ENCODE data around the gene MRTFA.

The MRTFA gene

DNA sequence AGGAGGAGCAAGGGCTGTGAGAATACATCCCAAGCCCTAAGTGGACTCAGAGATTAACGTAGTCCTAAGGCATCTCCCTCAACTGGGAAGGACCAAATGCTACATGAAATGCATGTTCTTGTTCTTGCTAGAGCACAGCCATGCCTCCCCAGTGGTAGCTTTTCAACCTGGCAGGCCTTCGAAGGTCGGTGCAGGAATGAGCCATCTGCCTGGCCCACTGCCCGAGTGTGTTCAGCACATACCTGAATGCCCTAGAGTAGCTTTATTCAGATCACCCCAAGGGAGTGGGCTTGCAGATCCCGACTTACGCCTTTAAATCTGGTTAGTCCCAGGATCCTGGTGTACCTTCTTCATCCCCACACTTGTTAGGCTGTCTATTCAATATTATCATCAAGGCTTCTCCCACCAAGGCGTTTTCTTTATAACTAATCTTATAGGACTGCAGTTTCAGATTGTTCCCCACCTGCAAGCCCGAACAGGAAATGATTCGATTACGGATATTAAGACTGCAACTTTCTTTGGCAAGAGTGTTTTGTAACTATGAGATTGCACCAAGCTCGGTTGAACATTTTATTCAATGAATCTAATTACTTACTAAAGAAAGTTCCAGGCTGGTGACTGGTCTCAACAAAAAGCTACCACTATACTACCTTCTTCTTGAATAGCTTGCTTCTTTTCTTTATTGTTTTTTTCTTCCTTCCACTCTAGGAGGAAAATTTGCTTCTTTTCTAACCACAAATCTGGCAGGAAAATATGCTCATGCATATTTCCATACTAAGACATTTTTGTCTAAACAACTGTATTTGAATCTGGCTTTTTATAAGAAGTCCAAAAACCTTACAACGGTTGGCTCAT is 150.5 kb downstream of the MRTFA start:
- Histone ChIP-seq H3K36me3 (ENCODE audit: control insufficient read depth in 1 of 2, insufficient read depth in 2 of 2, low read length in 2 of 2) (peaks cover 0 to 4% of the 10 kb centered on the region in 2 donors), H3K4me3 (ENCODE audit: low read depth in 1 of 2, low read length in 2 of 2) (no peak overlapping the region), H3K27ac (ENCODE audit: low read depth, low read length) (no peak overlapping the region), H3K9ac (ENCODE audit: low read depth in 1 of 2, low read length in 2 of 2) (no peak overlapping the region), H3K9me3 (ENCODE audit: control insufficient read depth in 1 of 2, low read length in 2 of 2) (no peaks in the 10 kb centered on the region), H3K27me3 (ENCODE audit: control insufficient read depth in 1 of 2, insufficient read depth in 2 of 2, low read length in 2 of 2) (no peaks in the 10 kb centered on the region), H3K4me1 (ENCODE audit: control insufficient read depth in 1 of 2, insufficient read depth in 2 of 2, low read length in 2 of 2) (peaks cover 0 to 12% of the 10 kb centered on the region in 2 donors)

DNA sequence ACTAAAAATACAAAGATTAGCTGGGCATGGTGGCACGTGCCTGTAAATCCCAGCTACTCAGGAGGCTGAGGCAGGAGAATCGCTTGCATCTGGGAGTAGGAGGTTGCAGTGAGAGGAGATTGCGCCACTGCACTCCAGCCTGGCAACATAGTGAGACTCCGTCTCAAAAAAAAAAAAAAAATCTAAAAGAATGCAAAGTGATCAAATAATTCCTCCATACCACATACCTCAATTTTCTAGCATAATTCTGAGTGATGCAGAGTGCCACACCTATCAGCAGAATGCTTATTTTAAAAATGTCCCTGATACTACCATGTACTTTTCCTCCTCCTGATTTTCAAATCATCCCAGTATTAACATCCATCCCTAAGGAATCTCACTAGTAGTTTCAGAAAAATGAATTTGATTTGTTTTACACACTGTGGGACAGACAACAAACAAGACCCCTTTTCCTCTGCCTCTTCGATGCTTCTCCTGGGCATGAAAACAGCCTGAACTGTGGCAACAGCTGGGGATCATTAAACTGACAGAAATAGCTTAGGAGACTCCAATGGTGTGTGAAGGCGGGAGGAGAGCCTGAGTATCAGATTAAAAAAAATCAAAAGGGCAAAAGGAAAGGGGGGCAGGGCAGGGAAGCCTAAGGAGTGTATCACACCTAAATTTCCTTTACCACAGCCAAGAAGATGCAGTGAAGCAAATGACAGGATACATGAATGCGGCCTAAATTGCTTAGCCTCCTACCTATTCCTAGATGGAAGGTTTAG is 151.4 kb downstream of the MRTFA start:
- no peaks in the 10 kb centered on the region for H3K9me3 ChIP-seq (ENCODE audit: control insufficient read depth in 1 of 2, low read length in 2 of 2)
- H3K27ac ChIP-seq (ENCODE audit: low read depth, low read length) = no peak overlapping the region
- peaks cover 0 to 4% of the 10 kb centered on the region in 2 donors for H3K36me3 ChIP-seq (ENCODE audit: control insufficient read depth in 1 of 2, insufficient read depth in 2 of 2, low read length in 2 of 2)
- peaks cover 0 to 10% of the 10 kb centered on the region in 2 donors for H3K4me1 ChIP-seq (ENCODE audit: control insufficient read depth in 1 of 2, insufficient read depth in 2 of 2, low read length in 2 of 2)
- no peaks in the 10 kb centered on the region for H3K27me3 ChIP-seq (ENCODE audit: control insufficient read depth in 1 of 2, insufficient read depth in 2 of 2, low read length in 2 of 2)
- no peak overlapping the region for H3K9ac ChIP-seq (ENCODE audit: low read depth in 1 of 2, low read length in 2 of 2)
- H3K4me3 ChIP-seq (ENCODE audit: low read depth in 1 of 2, low read length in 2 of 2) = no peak overlapping the region

DNA sequence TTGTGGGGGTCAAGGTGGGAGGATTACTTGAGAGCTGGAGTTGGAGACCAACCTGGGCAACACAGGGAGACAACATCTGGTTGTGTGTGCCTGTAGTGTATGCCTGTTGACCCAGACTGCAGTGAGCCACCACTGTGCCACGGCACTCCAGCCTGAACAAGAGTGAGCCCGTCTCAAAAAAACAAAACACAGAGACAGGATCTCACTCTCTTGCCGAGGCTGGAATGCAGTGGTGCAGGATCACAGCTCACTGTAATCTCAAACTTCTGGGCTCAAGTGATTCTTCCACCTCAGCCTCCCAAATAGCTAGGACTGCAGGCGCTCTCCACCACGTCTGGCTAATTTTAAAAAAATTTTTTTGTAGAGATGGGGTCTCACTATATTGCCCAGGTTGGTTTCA is 153.6 kb downstream of the MRTFA start:
- Histone ChIP-seq H3K27ac (ENCODE audit: low read depth, low read length) (no peak overlapping the region), H3K9ac (ENCODE audit: low read depth in 1 of 2, low read length in 2 of 2) (no peak overlapping the region), H3K36me3 (ENCODE audit: control insufficient read depth in 1 of 2, insufficient read depth in 2 of 2, low read length in 2 of 2) (peaks cover 0 to 4% of the 10 kb centered on the region in 2 donors), H3K9me3 (ENCODE audit: control insufficient read depth in 1 of 2, low read length in 2 of 2) (no peaks in the 10 kb centered on the region), H3K27me3 (ENCODE audit: control insufficient read depth in 1 of 2, insufficient read depth in 2 of 2, low read length in 2 of 2) (no peaks in the 10 kb centered on the region), H3K4me3 (ENCODE audit: low read depth in 1 of 2, low read length in 2 of 2) (no peak overlapping the region), H3K4me1 (ENCODE audit: control insufficient read depth in 1 of 2, insufficient read depth in 2 of 2, low read length in 2 of 2) (peaks cover 2 to 13% of the 10 kb centered on the region in 2 donors)

DNA sequence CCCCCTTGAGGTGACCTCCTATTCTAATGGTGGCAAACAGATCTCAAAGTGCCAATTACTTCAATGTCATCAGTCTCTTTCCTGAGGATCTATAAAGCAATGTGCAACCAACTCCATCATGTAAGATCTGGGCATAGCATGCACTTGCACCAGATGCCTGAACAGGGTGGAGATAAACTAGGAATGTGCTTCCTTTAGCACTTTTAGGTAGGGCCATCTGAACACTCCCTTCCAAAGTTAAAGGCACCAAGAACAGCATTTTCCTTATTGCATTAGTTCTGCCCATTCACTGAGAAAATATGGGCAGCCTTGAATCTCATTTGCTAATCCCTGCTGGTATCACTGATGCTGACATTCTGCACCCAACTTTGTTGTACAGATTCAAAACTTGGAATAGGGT is 154.1 kb downstream of the MRTFA start:
- Histone ChIP-seq H3K27ac (ENCODE audit: low read depth, low read length) (no peak overlapping the region), H3K27me3 (ENCODE audit: control insufficient read depth in 1 of 2, insufficient read depth in 2 of 2, low read length in 2 of 2) (no peaks in the 10 kb centered on the region), H3K4me3 (ENCODE audit: low read depth in 1 of 2, low read length in 2 of 2) (no peak overlapping the region), H3K9me3 (ENCODE audit: control insufficient read depth in 1 of 2, low read length in 2 of 2) (no peaks in the 10 kb centered on the region), H3K4me1 (ENCODE audit: control insufficient read depth in 1 of 2, insufficient read depth in 2 of 2, low read length in 2 of 2) (peaks cover 4 to 17% of the 10 kb centered on the region in 2 donors), H3K36me3 (ENCODE audit: control insufficient read depth in 1 of 2, insufficient read depth in 2 of 2, low read length in 2 of 2) (peaks cover 0 to 4% of the 10 kb centered on the region in 2 donors), H3K9ac (ENCODE audit: low read depth in 1 of 2, low read length in 2 of 2) (no peak overlapping the region)

GRCh38 chr22:40480996-40481395 is 155.5 kb downstream of the MRTFA start:
- no peak overlapping the region for H3K27ac ChIP-seq (ENCODE audit: low read depth, low read length)
- peaks cover 4 to 11% of the 10 kb centered on the region in 2 donors for H3K4me1 ChIP-seq (ENCODE audit: control insufficient read depth in 1 of 2, insufficient read depth in 2 of 2, low read length in 2 of 2)
- no peaks in the 10 kb centered on the region for H3K27me3 ChIP-seq (ENCODE audit: control insufficient read depth in 1 of 2, insufficient read depth in 2 of 2, low read length in 2 of 2)
- no peak overlapping the region for H3K4me3 ChIP-seq (ENCODE audit: low read depth in 1 of 2, low read length in 2 of 2)
- H3K36me3 ChIP-seq (ENCODE audit: control insufficient read depth in 1 of 2, insufficient read depth in 2 of 2, low read length in 2 of 2) = peaks cover 0 to 4% of the 10 kb centered on the region in 2 donors
- no peaks in the 10 kb centered on the region for H3K9me3 ChIP-seq (ENCODE audit: control insufficient read depth in 1 of 2, low read length in 2 of 2)
- H3K9ac ChIP-seq (ENCODE audit: low read depth in 1 of 2, low read length in 2 of 2) = no peak overlapping the region

DNA sequence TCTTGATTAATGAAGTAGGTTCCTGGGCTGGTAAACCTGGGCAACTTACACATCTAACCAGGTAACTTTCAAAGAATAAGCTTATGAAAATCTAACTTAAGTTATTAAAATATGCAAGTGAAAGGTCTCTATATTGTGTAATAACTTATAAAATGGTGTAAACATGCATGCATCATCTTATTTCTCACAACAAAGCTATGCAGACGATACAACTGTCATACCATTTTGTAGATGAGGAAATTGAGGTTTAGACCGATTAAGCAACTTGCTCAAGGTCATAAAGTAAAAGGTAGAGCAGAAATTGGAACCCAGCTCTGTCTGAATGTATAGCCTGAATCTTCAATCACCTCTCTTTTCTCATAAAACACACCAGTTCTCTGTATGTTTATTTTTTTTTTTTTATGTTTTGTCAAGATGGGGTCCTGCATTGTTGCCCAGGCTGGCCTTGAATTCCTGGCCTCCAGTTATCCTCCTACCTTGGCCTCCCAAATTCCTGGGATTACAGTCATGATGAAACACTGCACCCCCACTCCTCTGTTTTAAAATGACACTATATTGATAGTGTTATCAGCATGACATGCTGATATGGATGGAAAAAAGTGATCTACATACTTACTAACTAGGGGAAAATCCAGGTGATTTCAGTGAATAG is 156.5 kb downstream of the MRTFA start:
- Histone ChIP-seq H3K36me3 (ENCODE audit: control insufficient read depth in 1 of 2, insufficient read depth in 2 of 2, low read length in 2 of 2) (no peaks in the 10 kb centered on the region), H3K4me3 (ENCODE audit: low read depth in 1 of 2, low read length in 2 of 2) (no peak overlapping the region), H3K4me1 (ENCODE audit: control insufficient read depth in 1 of 2, insufficient read depth in 2 of 2, low read length in 2 of 2) (peaks cover 4 to 11% of the 10 kb centered on the region in 2 donors), H3K27ac (ENCODE audit: low read depth, low read length) (no peak overlapping the region), H3K9ac (ENCODE audit: low read depth in 1 of 2, low read length in 2 of 2) (no peak overlapping the region), H3K9me3 (ENCODE audit: control insufficient read depth in 1 of 2, low read length in 2 of 2) (no peaks in the 10 kb centered on the region), H3K27me3 (ENCODE audit: control insufficient read depth in 1 of 2, insufficient read depth in 2 of 2, low read length in 2 of 2) (no peaks in the 10 kb centered on the region)

- Histone ChIP-seq H3K9ac (ENCODE audit: low read depth in 1 of 2, low read length in 2 of 2) (no peak overlapping the region), H3K4me3 (ENCODE audit: low read depth in 1 of 2, low read length in 2 of 2) (no peak overlapping the region), H3K27ac (ENCODE audit: low read depth, low read length) (no peak overlapping the region), H3K4me1 (ENCODE audit: control insufficient read depth in 1 of 2, insufficient read depth in 2 of 2, low read length in 2 of 2) (peaks cover 4 to 11% of the 10 kb centered on the region in 2 donors), H3K9me3 (ENCODE audit: control insufficient read depth in 1 of 2, low read length in 2 of 2) (no peaks in the 10 kb centered on the region), H3K27me3 (ENCODE audit: control insufficient read depth in 1 of 2, insufficient read depth in 2 of 2, low read length in 2 of 2) (no peaks in the 10 kb centered on the region), H3K36me3 (ENCODE audit: control insufficient read depth in 1 of 2, insufficient read depth in 2 of 2, low read length in 2 of 2) (no peaks in the 10 kb centered on the region)
Measured at GRCh38 chr22:40479126-40479800, 157.3 kb downstream of the MRTFA start.

DNA sequence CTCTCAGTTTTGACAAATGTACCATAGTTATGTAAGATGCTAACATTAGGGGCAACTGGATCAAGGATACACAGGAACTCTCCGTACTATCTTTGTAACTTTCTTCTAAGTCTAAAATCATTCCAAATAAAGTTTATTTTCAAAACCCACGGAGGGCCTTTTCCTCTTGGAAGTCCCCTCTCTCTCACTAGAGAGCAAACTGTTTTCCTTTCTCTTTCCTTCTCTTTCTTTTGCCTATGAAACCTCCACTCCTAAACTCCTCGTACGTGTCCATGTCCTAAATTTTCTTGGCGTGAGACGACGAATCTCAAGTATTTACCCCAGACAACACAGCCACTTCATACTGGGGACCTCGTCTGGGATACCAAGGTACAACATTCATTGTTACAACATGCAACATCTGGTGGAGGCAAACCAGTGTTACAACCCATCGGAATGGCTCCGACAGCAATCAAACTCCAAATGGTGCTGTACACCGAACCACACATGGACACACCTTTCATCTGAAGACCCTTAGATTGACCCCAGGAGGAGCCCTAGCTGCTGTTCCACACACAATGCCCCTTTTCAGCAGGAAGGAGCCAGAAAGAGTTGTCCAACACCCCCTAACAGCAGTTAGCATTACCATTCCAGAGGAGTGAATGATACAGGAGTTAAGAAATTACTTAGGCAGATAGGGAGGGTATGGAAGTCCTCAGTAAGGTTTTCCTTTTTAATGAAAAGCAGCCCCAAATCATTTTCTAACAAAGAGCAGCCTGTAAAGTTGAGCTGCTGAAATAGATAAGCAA is 158.0 kb downstream of the MRTFA start:
- Histone ChIP-seq H3K36me3 (ENCODE audit: control insufficient read depth in 1 of 2, insufficient read depth in 2 of 2, low read length in 2 of 2) (no peaks in the 10 kb centered on the region), H3K9me3 (ENCODE audit: control insufficient read depth in 1 of 2, low read length in 2 of 2) (no peaks in the 10 kb centered on the region), H3K27ac (ENCODE audit: low read depth, low read length) (no peak overlapping the region), H3K4me3 (ENCODE audit: low read depth in 1 of 2, low read length in 2 of 2) (no peak overlapping the region), H3K9ac (ENCODE audit: low read depth in 1 of 2, low read length in 2 of 2) (no peak overlapping the region), H3K4me1 (ENCODE audit: control insufficient read depth in 1 of 2, insufficient read depth in 2 of 2, low read length in 2 of 2) (peaks cover 4 to 11% of the 10 kb centered on the region in 2 donors), H3K27me3 (ENCODE audit: control insufficient read depth in 1 of 2, insufficient read depth in 2 of 2, low read length in 2 of 2) (no peaks in the 10 kb centered on the region)

DNA sequence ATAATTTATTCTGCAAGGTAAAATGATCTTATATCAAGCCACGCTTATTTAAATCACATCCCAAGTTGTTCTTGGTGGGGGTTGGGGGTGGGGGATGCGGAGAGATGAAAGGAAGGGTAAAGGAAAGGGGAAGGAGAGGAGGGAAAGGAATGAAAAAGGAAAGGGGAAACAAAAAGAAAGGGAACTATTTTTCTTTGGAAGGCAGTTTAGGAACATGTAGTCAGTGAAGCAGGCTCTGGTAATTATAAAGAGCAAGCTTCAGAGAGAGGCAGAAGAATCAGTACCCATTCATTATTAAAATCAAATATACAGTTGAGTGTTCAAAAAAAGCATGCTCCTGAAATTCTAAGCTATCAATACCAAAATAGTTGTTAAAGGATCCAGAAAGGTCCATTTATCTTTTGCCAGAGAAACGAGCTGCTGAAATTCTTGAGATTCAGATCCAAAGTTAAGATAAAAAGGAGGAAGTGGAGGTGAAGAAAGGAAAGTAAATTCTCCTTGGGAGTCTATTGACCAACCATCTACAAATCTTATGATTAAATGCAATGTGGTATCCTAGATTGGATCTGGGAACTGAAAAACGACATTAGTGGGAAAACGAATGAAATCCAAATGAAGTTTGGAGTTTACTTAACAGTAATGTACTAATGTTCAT is 158.7 kb downstream of the MRTFA start:
- Histone ChIP-seq H3K9me3 (ENCODE audit: control insufficient read depth in 1 of 2, low read length in 2 of 2) (no peaks in the 10 kb centered on the region), H3K27ac (ENCODE audit: low read depth, low read length) (no peak overlapping the region), H3K27me3 (ENCODE audit: control insufficient read depth in 1 of 2, insufficient read depth in 2 of 2, low read length in 2 of 2) (no peaks in the 10 kb centered on the region), H3K36me3 (ENCODE audit: control insufficient read depth in 1 of 2, insufficient read depth in 2 of 2, low read length in 2 of 2) (no peaks in the 10 kb centered on the region), H3K4me1 (ENCODE audit: control insufficient read depth in 1 of 2, insufficient read depth in 2 of 2, low read length in 2 of 2) (peaks cover 4 to 11% of the 10 kb centered on the region in 2 donors), H3K9ac (ENCODE audit: low read depth in 1 of 2, low read length in 2 of 2) (no peak overlapping the region), H3K4me3 (ENCODE audit: low read depth in 1 of 2, low read length in 2 of 2) (no peak overlapping the region)
